ENCODE data around the gene UTP20. TPM values are rescaled to one million over a fixed set of nuclear protein-coding genes. Genes with fewer than 3 reads are reported as not detected.
"Not testable (repeated sequence)": the region's sequence is repeated elsewhere in the genome, so short reads cannot be mapped to it uniquely, and the experiment has no call there.

Gene UTP20
- total RNA-seq, 6 donors from 2014 or later = 7.1 to 17.0 (median 11.4) TPM

DNA sequence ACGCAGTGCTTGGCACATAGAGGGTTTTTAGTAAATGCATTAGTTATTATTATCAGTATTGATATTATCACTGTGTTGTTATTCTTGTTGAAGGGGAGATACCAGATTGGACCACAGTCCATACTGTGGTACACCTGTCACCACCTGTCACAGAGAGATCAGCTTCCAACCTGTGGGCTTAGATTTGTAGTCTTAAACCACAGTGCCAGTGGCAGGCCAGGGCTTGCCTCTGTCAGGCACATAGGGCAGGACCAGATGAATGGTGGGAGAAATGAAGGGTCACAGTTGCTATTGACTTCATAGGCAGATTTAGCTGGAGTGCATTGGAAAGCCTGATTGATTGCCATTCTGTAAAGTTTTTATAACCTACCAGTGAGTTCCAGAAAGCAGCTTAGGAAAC lies 92.5 kb downstream of the UTP20 start:
- Histone ChIP-seq H3K36me3 (peaks cover 0 to 85% (median 57%) of the 10 kb centered on the region in 4 donors), H3K27me3 (no peaks in the 10 kb centered on the region), H3K4me1 (no peaks in the 10 kb centered on the region), H3K27ac (no peak overlapping the region), H3K4me3 (no peak overlapping the region), H3K9me3 (no peaks in the 10 kb centered on the region)
- DNase-seq = no peak
- ATAC-seq (ENCODE audit: low FRiP score in 2 of 2) = no peak
- 94 to 100% methylated on average over 1 of the region's 1 CpG for WGBS, 2 donors
- no peak for TF ChIP-seq POLR2AphosphoS5 (IDR thresholded peaks at IDR 0.05)
- no peak for TF ChIP-seq POLR2A (IDR thresholded peaks at IDR 0.05)
- no peak for TF ChIP-seq EP300 (IDR thresholded peaks at IDR 0.05)
- TF ChIP-seq, protein P1, sequence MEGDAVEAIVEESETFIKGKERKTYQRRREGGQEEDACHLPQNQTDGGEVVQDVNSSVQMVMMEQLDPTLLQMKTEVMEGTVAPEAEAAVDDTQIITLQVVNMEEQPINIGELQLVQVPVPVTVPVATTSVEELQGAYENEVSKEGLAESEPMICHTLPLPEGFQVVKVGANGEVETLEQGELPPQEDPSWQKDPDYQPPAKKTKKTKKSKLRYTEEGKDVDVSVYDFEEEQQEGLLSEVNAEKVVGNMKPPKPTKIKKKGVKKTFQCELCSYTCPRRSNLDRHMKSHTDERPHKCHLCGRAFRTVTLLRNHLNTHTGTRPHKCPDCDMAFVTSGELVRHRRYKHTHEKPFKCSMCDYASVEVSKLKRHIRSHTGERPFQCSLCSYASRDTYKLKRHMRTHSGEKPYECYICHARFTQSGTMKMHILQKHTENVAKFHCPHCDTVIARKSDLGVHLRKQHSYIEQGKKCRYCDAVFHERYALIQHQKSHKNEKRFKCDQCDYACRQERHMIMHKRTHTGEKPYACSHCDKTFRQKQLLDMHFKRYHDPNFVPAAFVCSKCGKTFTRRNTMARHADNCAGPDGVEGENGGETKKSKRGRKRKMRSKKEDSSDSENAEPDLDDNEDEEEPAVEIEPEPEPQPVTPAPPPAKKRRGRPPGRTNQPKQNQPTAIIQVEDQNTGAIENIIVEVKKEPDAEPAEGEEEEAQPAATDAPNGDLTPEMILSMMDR (IDR thresholded peaks at IDR 0.05) = no peak

DNA sequence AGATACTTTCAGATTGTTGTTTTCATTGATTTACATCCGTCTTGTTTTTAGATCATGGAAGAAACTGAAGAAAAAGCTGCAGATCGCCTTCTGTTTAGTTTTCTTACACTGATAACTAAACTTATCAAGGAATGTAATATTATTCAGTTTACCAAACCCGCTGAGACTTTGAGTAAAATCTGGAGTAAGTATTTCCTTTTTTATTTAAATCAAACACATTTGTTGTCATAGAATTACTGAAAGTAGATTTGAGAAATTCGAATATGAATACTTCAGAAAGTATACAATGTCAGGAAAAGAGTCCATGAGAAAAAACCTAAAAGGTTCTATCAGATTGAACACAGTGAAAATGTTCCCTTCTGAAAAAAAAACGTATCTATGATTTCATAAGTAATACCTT lies 95.7 kb downstream of the UTP20 start:
- Histone ChIP-seq H3K4me1 (no peaks in the 10 kb centered on the region), H3K4me3 (no peak overlapping the region), H3K27ac (no peak overlapping the region), H3K36me3 (peaks cover 0 to 85% (median 52%) of the 10 kb centered on the region in 4 donors), H3K9me3 (no peaks in the 10 kb centered on the region), H3K27me3 (no peaks in the 10 kb centered on the region)
- TF ChIP-seq POLR2AphosphoS5 (IDR thresholded peaks at IDR 0.05) (no peak), POLR2A (IDR thresholded peaks at IDR 0.05) (no peak), EP300 (IDR thresholded peaks at IDR 0.05) (no peak)
- TF ChIP-seq, protein P1 (IDR thresholded peaks at IDR 0.05) = no peak
- ATAC-seq (ENCODE audit: low FRiP score in 2 of 2) = no peak
- WGBS, 2 donors = 82 to 92% methylated on average over 5 of the region's 5 CpGs
- DNase-seq = no peak

DNA sequence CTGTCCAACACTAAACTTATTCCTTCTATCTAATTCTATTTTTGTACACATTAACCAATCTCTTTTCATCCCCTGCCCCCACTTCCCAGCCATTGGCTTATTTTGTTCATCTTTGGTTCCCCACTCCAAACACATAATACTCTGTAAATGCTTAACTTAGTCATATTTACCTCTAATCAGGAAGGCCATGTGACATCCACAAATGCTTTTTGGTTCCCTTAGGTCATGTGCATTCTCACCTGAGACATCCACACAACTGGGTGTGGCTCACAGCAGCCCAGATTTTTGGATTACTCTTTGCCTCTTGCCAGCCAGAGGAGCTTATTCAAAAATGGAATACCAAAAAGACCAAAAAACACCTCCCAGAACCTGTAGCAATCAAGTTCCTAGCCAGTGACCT lies 99.2 kb downstream of the UTP20 start:
- ATAC-seq (ENCODE audit: low FRiP score in 2 of 2) (no peak), DNase-seq (no peak)
- Histone ChIP-seq H3K4me3 (no peak overlapping the region), H3K27me3 (no peaks in the 10 kb centered on the region), H3K36me3 (peaks cover 8 to 92% (median 52%) of the 10 kb centered on the region in 4 donors), H3K9me3 (no peaks in the 10 kb centered on the region), H3K4me1 (no peaks in the 10 kb centered on the region), H3K27ac (no peak overlapping the region)
- no peak for TF ChIP-seq EP300 (IDR thresholded peaks at IDR 0.05)
- TF ChIP-seq POLR2AphosphoS5 (IDR thresholded peaks at IDR 0.05) = no peak
- no peak for TF ChIP-seq POLR2A (IDR thresholded peaks at IDR 0.05)
- TF ChIP-seq, protein P1 (IDR thresholded peaks at IDR 0.05) = no peak

DNA sequence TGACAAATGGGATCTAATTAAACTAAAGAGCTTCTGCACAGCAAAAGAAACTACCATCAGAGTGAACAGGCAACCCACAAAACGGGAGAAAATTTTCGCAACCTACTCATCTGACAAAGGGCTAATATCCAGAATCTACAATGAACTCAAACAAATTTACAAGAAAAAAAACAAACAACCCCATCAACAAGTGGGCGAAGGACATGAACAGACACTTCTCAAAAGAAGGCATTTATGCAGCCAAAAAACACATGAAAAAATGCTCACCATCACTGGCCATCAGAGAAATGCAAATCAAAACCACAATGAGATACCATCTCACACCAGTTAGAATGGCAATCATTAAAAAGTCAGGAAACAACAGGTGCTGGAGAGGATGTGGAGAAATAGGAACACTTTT lies 111.3 kb downstream of the UTP20 start:
- H3K27ac ChIP-seq; H3K27me3 ChIP-seq; DNase-seq; H3K9me3 ChIP-seq; ATAC-seq (ENCODE audit: low FRiP score in 2 of 2); H3K4me3 ChIP-seq; H3K4me1 ChIP-seq: not testable (repeated sequence)
- WGBS, 2 donors = 76 to 94% methylated on average over 3 of the region's 3 CpGs
- peaks cover 12 to 57% (median 30%) of the 10 kb centered on the region in 4 donors for H3K36me3 ChIP-seq

GRCh38 chr12:101407049-101407435 lies 127.1 kb downstream of the UTP20 start:
- WGBS, 2 donors = 0 to 1% methylated on average over 17 to 18 of the region's 18 CpGs
- Histone ChIP-seq H3K4me1 (peaks cover 15 to 26% (median 19%) of the 10 kb centered on the region in 4 donors), H3K4me3 (peak overlapping the region; percentile 72 to 81 (median 80)), H3K27me3 (no peaks in the 10 kb centered on the region), H3K27ac (peak overlapping the region; percentile 89 to 94 (median 91)), H3K36me3 (peaks cover 0 to 6% (median 2%) of the 10 kb centered on the region in 4 donors), H3K9me3 (no peaks in the 10 kb centered on the region)
- TF ChIP-seq POLR2AphosphoS5 (IDR thresholded peaks at IDR 0.05) = no peak
- TF ChIP-seq POLR2A (IDR thresholded peaks at IDR 0.05) = no peak
- no peak for TF ChIP-seq EP300 (IDR thresholded peaks at IDR 0.05)
- TF ChIP-seq, protein P1 (IDR thresholded peaks at IDR 0.05) = no peak
- DNase-seq (no peak), ATAC-seq (ENCODE audit: low FRiP score in 2 of 2) (peak in 1 of 2 donors; percentile 14)
